HepG2 (cell line): Measurements from ENCODE around the gene NOP14. TPM values are rescaled to one million over a fixed set of nuclear protein-coding genes. Genes with fewer than 3 reads are reported as not detected.

Experiments
- ATAC-seq: fragments of 200-7000 bp; cut with Tn5 transposase; 3 replicates; pipeline ENCODE4 v1.9.1; 2020; ENCODE audit warnings: mild to moderate bottlenecking, moderate library complexity
- BruUV-seq: library from RNA; stranded (reverse); fragments of 400-500 nt; replicated peaks from 2 replicates; lab custom pipeline; 2021; lab: Mats Ljungman, UMichigan
- CTCF ChIA-PET: fragments of 300-600 bp; formaldehyde crosslinking; extraction: SDS; loops from one replicate; lab custom pipeline; 2021; ENCODE audit warnings: low total read pairs, inconsistent platforms, low intra/inter-chr PET ratio; lab: Yijun Ruan, JAX
- POLR2A ChIA-PET: fragments of 350-600 bp; sonication (Branson Sonifier 250); formaldehyde crosslinking; loops from one replicate; lab custom pipeline; 2020; ENCODE audit warnings: antibody characterized with exemption, inconsistent platforms; lab: Yijun Ruan, JAX
- DNase-seq: peaks from one replicate; pipeline ENCODE4 v3.0.0-alpha.2; 2015; ENCODE audit warnings: low spot score
- FAIRE-seq: peaks from 3 replicates; lab custom pipeline; 2011; peaks lifted over from hg19 to GRCh38; lab: Jason Lieb, UNC
- H2AFZ ChIP-seq: one replicate; pipeline ENCODE4 v1.6.1; 2011; ENCODE audit warnings: low read length, inconsistent platforms
- H3K27ac ChIP-seq: fragments of 300-600 bp; 3 replicates; pipeline ENCODE4 v1.8.0; 2011; ENCODE audit warnings: mixed run types, mild to moderate bottlenecking, mixed read lengths, low read length, inconsistent platforms; ENCODE audit not compliant: insufficient read depth; ENCODE audit errors: extremely low read length
- H3K27me3 ChIP-seq, 2 experiments: fragments of 200-600 bp in 1 of 2; 2 replicates in 1 of 2; 3 replicates in 1 of 2; pipeline versions ENCODE4 v1.6.0 to v1.8.0; 2011; ENCODE audit warnings: low read length in 2 of 2, mild to moderate bottlenecking in 2 of 2, moderate library complexity in 2 of 2, inconsistent platforms in 1 of 2; ENCODE audit not compliant: insufficient read depth in 2 of 2, control insufficient read depth in 1 of 2
- H3K36me3 ChIP-seq, 2 experiments: fragments of 200-600 bp in 1 of 2; replicated peaks in 1 of 2; 2 replicates in 1 of 2; 3 replicates in 1 of 2; pipeline versions ENCODE4 v1.5.1 to v1.8.0; 2011; ENCODE audit warnings: low read length in 2 of 2, inconsistent platforms in 1 of 2; ENCODE audit not compliant: insufficient read depth in 2 of 2, control insufficient read depth in 1 of 2
- H3K4me1 ChIP-seq: 2 replicates; pipeline ENCODE4 v1.5.1; 2012; ENCODE audit warnings: low read length, inconsistent platforms; ENCODE audit not compliant: insufficient read depth
- H3K4me2 ChIP-seq: 2 replicates; pipeline ENCODE4 v1.6.0; 2011; ENCODE audit warnings: low read depth, low read length, inconsistent platforms
- H3K4me3 ChIP-seq, 3 experiments: fragments of 200-600 bp in 1 of 3; sonication (generic), shearing (Covaris generic) in 1 of 3; replicated peaks in 1 of 3; 2 replicates each; pipeline ENCODE4 v1.5.1; 2011 to 2016; ENCODE audit warnings: low read length in 3 of 3, inconsistent platforms in 2 of 3, low read depth in 2 of 3, mild to moderate bottlenecking in 2 of 3, control low read depth in 1 of 3, mixed read lengths in 1 of 3; ENCODE audit not compliant: insufficient read depth in 1 of 3
- H3K79me2 ChIP-seq: one replicate; pipeline ENCODE4 v1.6.1; 2011; ENCODE audit warnings: low read length, inconsistent platforms; ENCODE audit not compliant: insufficient read depth
- H3K9ac ChIP-seq: 2 replicates; pipeline ENCODE4 v1.6.0; 2011; ENCODE audit warnings: mild to moderate bottlenecking, low read depth, low read length, inconsistent platforms; ENCODE audit not compliant: insufficient read depth
- H3K9me3 ChIP-seq: 2 replicates; pipeline ENCODE4 v1.5.1; 2012; ENCODE audit warnings: mild to moderate bottlenecking, low read length
- H4K20me1 ChIP-seq: 2 replicates; pipeline ENCODE4 v1.6.0; 2011; ENCODE audit warnings: inconsistent platforms, mild to moderate bottlenecking, low read length, moderate library complexity; ENCODE audit not compliant: insufficient read depth
- AGO2 ChIP-seq: fragments of 200-400 bp; formaldehyde crosslinking; optimal IDR thresholded peaks from 2 replicates; pipeline ENCODE3; 2017; ENCODE audit warnings: mild to moderate bottlenecking, low read depth, low read length, moderate library complexity
- MTA1 ChIP-seq: sonication (generic); formaldehyde crosslinking; IDR thresholded peaks from 2 replicates; pipeline ENCODE4 v1.4.0; 2020; ENCODE audit warnings: missing genetic modification reagents, mild to moderate bottlenecking, borderline replicate concordance
- SNAI1 ChIP-seq: sonication (generic); formaldehyde crosslinking; IDR thresholded peaks from 2 replicates; pipeline ENCODE4 v1.5.0; 2020; ENCODE audit warnings: mild to moderate bottlenecking, missing genetic modification reagents, borderline replicate concordance
- WGBS: methylation state at CpG from one replicate; pipeline ENCODE4 v1.1.6; 2017; ENCODE audit warnings: low lambda C conversion rate; 5-methylcytosine and 5-hydroxymethylcytosine counted together
- in situ Hi-C: cut with HindIII; loops from 2 replicates; pipeline ENCODE4 v1.10.0; 2017; ENCODE audit warnings: low pct_unique_long_range_greater_than_20kb; ENCODE audit not compliant: extremely low pct_ligation_motif_present
- intact Hi-C: fragments of 100-400 bp; cut with micrococcal nuclease; formaldehyde crosslinking; loops from one replicate; pipeline ENCODE4 v1.10.0; 2022; ENCODE audit not compliant: unreplicated experiment
- polyA plus RNA-seq, 8 experiments: library from polyadenylated mRNA; depleted of rRNA in 3 of 8; stranded (reverse) in 7 of 8; unstranded in 1 of 8; fragments of >200 nt; fragmentation: Illumina TruSeq in 4 of 8; extraction: Trizol in 4 of 8; gene quantifications; 2 replicates each; pipeline versions ENCODE4 v1.2.1 to v1.2.3, GENCODE V29; 2011 to 2016; ENCODE audit warnings: low read depth in 4 of 8, missing spikeins in 1 of 8, mixed read lengths in 1 of 8; ENCODE audit not compliant: insufficient read depth in 1 of 8
- total RNA-seq, 5 experiments: library from RNA; depleted of rRNA; stranded (reverse); fragments of >200 nt; fragmentation: Illumina TruSeq; extraction: Trizol; gene quantifications; 2 replicates each; pipeline ENCODE4 v1.2.3, GENCODE V29; 2016; ENCODE audit warnings: low read depth in 1 of 5

Gene NOP14
- total and polyA plus RNA-seq, 2 of the 13 experiments (the other 11 are each of a cell fraction or from before 2014, with no cell fraction given) = 6.9 to 47.9 TPM

GRCh38 chr4:2927016-2927695 is 36.0 kb downstream of the NOP14 start:
- no peaks in the 10 kb centered on the region for H3K79me2 ChIP-seq
- TF ChIP-seq SNAI1 (CRISPR knock-in tag) (no peak), AGO2 (peak; percentile 30)
- H3K27ac ChIP-seq = no peak overlapping the region
- H3K9ac ChIP-seq = no peak overlapping the region
- POLR2A ChIA-PET = no interaction called here
- in situ Hi-C loops (no loop called here), intact Hi-C loops (no loop called here)
- no peaks in the 10 kb centered on the region for H4K20me1 ChIP-seq
- WGBS = 95% methylated on average over 11 of the region's 18 CpGs
- no peak overlapping the region for H3K4me2 ChIP-seq
- no peak for DNase-seq
- CTCF ChIA-PET = no interaction called here
- no peak for ATAC-seq
- FAIRE-seq = no peak
- peaks cover 30 to 61% of the 10 kb centered on the region in 2 experiments for H3K36me3 ChIP-seq
- H2AFZ ChIP-seq = no peak overlapping the region
- H3K27me3 ChIP-seq = no peaks in the 10 kb centered on the region
- BruUV-seq = no TSS peak
- H3K4me3 ChIP-seq = no peak overlapping the region
- peaks cover 13% of the 10 kb centered on the region for H3K4me1 ChIP-seq
- H3K9me3 ChIP-seq = no peaks in the 10 kb centered on the region

DNA sequence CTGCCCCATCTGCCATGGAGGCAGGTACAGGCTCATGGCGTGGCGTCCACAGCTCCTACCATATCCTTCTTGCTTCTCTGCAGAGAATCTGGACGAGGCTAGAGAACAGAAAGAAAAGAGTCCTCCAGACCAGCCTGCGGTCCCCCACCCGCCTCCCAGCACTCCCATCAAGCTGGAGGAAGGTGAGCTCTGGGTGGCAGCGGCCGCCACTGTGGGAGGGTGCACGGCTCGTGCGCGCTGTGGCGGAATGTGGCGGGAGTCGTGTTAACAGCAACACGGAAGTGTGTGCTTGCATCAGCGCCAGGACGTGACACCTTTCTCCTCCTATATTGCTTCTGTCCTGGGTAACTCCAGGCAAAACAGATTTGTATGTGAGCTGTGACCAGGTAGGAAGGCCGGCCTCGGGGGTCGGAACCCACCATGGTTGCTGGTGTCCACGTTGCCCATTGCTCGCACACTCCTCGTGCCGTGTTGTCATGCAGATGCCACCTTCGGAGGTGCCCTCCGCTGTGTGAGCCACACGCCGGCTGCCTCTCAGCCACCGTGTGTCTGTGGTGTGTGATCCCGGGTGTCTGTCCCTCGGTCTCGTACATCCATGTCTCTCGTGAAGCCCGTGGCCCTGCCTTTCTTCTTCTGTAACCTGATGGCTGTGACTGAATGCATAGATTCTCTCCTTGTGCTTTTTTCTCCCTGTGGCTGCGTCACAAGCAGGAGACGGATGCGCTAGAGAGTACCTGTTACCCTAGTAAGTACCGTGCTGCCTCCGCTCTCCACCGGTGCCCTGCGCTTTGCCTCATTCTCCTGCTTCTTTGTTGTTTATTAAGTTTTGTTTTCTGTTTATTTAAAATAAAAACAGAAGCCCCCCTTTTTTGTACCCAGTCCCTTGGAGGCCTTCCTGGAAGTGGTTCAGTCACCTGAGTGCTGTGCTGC is 37.0 kb downstream of the NOP14 start:
- peak; percentile 11 for TF ChIP-seq AGO2
- TF ChIP-seq MTA1 (CRISPR knock-in tag) = no peak
- POLR2A ChIA-PET = no interaction called here
- BruUV-seq = no TSS peak
- no peaks in the 10 kb centered on the region for H3K79me2 ChIP-seq
- no peaks in the 10 kb centered on the region for H3K27me3 ChIP-seq
- 94% methylated on average over 32 of the region's 41 CpGs for WGBS
- peaks cover 30 to 61% of the 10 kb centered on the region in 2 experiments for H3K36me3 ChIP-seq
- H3K4me3 ChIP-seq = no peak overlapping the region
- no peaks in the 10 kb centered on the region for H3K9me3 ChIP-seq
- no peak overlapping the region for H3K4me2 ChIP-seq
- peaks cover 13% of the 10 kb centered on the region for H3K4me1 ChIP-seq
- no peak overlapping the region for H2AFZ ChIP-seq
- intact Hi-C loops (no loop called here), in situ Hi-C loops (no loop called here)
- ATAC-seq = no peak
- CTCF ChIA-PET = no interaction called here
- no peak overlapping the region for H3K9ac ChIP-seq
- no peak overlapping the region for H3K27ac ChIP-seq
- DNase-seq = no peak
- no peaks in the 10 kb centered on the region for H4K20me1 ChIP-seq
- FAIRE-seq = no peak
